CD4-positive, alpha-beta T cell treated with Interferon alpha-2 for 1 hour (primary cell): Measurements from ENCODE around the gene IGDCC3.
A peak's percentile ranks its signal among the peaks of the same experiment; 100 is the strongest.

Source experiments
- DNase-seq, 2 donors: peaks; one replicate each; pipeline ENCODE4 v3.0.0-alpha.2; 2020 to 2022

Gene IGDCC3

DNA sequence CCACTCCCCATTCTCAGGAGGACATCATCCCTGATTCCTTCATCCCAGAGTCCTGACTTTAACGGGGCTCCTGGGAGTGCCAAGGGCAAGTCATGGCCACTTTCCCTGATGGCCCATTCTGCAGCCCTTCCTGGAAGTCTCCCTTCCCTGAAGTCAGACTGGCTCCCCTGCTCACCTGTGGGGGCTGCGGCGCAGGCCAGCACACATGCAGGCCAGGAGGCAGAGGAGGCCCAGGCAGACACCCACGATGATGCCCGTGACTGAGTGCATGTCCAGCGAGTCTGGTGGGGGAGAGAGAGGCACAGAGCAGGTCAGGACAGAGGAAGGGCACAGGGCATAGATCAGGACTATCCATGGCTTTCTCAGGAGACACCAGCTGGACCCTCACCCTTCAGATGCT, 8.6 kb upstream of the IGDCC3 start:
- DNase-seq, result no peak

DNA sequence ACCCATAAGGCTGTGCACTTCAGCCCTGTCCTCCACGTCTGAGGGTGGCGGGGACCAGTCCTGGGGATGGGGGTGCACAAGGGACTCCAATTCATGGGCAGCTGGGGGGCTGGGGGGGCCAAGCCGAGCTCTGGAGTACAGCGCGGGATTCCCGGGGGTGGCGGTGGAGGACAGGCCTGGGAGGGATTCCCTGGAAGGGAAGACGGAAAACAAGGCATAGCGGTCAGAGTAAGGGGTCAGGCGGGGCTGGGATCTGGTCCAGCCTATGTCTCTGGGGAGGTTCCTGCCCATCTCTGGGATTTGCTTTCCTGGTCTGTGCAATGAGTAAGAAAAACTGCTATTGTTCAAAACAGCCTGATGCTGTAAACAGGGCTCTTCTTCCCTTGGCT, 8.1 kb upstream of the IGDCC3 start:
- DNase-seq, result no peak

DNA sequence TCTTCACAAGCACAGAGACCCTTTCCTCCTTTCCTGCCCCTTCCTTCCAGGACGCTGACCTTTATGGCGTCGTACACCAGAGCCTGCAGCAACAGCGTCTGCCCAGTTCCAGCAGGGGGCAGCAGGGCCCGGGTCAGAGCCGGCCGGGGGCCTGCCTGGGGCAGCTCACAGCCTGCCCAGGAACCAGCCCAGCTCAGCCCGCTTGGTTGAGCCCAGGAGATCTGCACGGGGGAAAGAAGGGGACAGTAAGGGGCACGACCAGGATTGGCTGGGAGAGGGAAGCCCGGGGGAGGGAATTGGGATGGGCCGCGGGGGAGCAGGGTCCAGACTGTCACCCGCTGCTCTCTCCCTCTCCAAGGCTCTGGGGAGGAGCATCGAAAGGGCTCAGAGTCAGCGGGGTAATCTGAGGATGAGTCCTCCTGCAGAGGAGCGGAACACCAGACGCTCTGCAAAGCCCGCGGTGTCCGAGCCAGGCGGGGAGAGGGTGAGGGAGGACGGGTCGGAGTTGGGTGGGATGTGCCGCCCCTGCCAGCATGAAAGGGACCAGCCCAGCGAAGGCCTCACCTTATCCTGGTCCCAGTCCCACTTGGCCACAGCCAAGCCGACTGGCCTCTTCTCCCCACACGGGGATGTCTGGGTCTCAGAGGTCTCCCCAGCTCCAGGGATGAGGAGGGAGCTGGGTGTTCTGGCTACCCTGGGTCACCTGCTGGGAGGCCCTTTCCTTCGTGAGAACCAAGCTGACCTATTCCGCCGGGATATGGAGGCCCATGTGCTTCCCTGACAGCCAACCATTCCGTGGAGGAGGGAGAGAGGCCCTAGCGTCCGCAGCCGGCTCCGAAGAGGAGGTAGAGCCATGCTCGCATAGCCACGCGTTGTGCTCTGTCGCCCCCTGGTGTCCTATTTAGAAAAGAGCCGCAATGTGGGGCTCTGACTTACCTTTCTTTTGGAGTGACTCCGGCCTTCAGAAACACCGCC, 7.4 kb upstream of the IGDCC3 start:
- peak; percentile 80 to 86 for DNase-seq

DNA sequence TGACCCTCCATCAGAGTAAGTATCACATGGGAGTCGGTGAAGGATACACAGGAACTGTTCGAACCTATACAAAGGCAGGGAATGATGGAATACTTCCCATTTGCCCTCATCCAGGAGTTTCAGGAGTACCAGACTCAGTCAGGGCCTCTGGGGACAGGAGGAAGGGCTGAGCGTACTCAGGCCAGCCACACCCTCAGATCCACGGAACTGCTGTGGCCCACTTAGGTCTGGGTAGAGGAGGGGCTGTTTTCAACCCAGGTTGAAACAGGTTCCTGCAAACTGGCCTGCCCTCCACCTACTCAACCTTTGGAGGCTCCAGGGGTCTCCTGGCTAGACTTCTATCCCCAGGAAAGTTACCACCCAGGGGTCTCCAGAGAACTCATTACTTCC, 6.7 kb upstream of the IGDCC3 start:
- no peak for DNase-seq

- DNase-seq, result no peak
These were observed 6.2 kb upstream of the IGDCC3 start for GRCh38 chr15:65383991-65384390.

GRCh38 chr15:65383456-65383855, 5.7 kb upstream of the IGDCC3 start:
- DNase-seq, result no peak

DNA sequence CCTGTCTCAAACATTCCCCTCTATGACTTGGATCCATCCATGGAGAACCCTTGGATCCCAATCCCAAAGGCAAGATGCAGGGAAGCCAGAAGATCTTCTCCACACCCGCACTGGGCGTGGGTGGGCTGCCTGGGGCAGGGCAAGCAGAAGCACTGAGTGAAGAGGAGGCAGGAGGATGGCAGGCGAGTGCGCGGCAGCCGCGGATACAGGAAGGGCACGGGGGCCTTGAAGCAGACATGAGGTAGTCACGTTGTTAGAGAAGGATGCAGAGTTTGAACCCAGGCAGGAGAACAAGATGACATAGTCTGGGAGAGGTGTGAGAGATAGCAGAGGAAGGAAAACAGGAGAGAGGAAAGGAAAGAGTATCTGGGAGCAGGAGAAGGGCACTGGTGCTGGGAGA, 5.1 kb upstream of the IGDCC3 start:
- no peak for DNase-seq

DNA sequence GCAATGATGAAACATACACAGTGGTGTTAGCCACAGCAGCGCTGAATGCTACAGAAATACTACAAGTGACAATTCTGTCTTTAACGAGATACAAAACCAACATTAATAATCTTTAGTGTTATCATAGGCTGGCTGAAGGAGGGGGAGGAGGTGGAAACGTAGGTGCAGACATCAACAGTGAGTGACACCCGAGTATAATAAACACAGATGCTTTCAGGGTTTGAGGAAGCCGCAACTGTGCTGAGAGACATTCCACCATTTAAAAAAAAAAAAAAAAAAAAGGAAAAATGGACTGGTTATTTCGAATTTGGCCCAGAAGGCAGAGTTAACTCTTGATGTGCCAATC, 4.3 kb upstream of the IGDCC3 start:
- DNase-seq, result no peak

- no peak for DNase-seq
These were observed 3.8 kb upstream of the IGDCC3 start for GRCh38 chr15:65381445-65382145.

DNA sequence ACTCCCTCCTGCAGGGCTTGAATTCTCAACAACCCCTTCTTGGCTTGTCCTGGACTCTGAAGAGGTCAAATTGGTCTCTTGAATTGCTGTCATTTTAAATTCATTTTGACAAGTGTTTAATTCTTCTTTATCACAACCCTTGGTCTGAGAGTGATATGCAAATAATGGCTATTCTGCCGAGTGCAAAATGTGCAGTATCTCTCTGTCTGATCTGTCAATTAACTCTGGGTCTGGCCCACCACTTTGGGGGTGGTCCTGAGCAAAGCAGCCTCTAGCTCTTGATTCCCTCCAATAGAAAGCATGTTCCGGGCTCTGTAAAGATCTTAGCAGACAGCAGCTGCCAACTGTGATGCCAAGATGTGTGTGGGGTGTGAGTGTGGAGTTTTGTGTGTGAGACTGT, 2.2 kb upstream of the IGDCC3 start:
- DNase-seq, result no peak

DNA sequence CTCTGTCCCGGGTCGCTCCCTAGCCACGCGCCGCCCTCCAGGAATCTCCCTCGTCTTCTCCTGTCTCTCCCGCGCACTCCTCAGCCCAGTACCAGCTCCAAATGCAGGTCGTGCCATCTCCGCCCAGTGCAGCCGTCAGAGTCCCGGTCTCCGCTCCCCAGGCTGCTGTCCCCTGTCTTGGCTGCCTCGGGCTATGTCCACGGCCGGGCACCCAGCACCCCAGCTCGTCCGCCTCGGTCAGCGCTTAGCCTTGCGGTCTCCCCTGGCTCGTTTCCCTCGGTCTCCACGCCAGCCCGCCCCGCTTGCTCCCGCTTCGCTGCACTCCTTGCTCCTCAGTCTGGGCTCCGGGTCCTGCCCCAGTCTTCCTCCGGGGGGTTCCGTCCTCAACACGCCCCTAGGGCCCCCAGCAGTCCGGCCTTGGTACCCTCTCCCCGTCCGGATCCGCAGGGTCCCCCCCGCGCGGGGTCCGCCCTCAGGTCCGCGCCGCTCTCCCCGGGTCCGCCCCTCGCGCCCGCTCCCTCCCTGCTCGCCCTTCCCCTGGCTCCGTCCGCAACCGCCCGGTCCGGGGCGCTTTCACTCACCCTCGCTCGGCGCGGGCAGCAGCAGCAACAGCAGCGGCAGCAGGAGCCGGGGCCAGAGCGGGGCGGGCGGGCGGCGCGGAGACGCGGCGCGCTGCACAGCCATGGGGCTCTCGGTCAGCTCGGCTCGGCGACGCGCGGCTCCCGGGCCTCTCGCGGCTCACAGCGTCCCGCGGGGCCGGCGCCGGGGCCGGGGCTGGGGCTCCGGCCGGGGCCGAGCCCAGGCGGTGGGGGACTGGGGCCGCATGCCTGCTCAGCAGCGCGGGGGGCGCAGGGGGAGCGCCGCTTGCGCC, 462 bp downstream of the IGDCC3 start:
- no peak for DNase-seq

- no peak for DNase-seq
These were observed 1.1 kb downstream of the IGDCC3 start for GRCh38 chr15:65376767-65377104.

DNA sequence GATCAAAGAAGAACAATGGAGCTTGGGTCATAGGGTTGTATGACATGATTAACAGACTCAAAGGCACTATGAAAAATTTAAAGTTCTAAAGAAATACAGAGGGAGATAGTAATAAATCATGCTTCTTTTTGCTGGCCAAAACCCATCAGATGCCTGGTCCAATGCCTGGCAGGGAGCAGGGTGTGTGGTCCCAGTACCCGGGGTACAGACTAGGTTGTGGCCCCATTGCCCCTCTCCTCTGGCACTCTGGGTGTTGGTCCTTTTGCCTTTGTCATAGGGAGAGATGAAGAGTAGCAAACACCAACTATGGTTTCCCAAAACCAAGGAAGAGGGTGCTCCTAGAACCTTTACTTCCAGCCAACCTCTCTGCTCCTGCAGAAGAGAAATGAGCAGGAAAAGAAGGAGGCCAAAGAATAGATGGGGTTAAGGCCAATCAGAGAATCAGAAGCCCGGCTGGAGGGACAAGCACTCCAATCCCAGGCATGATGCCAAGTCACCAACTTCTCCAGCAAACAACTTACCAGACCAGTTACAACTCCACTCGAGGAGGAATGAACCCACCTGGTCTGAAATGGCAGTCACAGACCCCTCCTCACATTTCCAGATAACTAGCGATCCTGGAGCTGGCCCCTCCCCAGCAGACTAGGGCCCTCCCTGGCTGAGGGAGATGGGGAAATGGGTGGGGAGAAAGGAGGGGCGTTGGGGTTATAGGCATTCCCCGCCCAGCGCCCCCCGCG, 1.8 kb downstream of the IGDCC3 start:
- DNase-seq, result no peak

GRCh38 chr15:65374821-65375401, 2.9 kb downstream of the IGDCC3 start:
- no peak for DNase-seq

GRCh38 chr15:65374334-65374733, 3.5 kb downstream of the IGDCC3 start:
- no peak for DNase-seq

GRCh38 chr15:65373163-65373651, 4.6 kb downstream of the IGDCC3 start:
- no peak for DNase-seq

GRCh38 chr15:65372787-65373067, 5.1 kb downstream of the IGDCC3 start:
- no peak for DNase-seq

GRCh38 chr15:65371976-65372786, 5.6 kb downstream of the IGDCC3 start:
- DNase-seq, result no peak

DNA sequence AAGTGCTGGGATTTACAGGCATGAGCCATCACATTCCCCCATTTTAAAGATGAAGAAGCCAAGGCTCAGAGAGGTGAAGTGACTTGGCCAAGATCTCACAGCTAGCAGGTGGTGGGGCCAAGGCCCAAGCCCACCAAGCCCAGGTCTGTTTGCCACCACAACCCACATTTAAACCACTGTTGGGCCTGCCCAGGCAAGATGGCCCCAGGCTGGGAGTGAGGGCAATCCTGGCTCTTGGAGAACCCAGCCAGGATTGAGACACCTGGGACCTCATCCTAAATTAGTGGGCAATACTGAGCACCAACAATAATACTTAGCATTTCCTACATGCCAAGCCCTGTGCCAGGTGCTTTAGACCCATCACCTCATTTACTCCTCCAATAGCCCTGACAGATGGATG, 6.9 kb downstream of the IGDCC3 start:
- no peak for DNase-seq

DNA sequence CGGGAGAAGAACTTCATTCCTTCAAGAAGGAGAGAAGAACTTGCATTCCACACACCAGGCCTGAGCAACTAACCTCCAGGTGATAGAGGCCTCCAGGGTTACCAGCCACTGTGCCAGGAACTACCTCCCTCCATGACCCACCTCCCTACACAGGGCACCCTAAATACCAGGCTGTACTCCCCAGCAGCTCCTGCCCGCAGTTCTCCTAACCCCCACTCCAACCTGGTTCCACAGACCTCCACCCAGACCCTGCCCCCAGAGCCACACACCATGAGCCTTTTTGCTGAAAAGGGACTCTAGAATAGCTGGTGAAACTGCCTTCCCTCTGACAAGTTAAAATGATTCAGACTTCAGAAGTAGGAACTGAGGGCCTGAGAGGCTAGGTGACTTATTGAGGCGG, 8.2 kb downstream of the IGDCC3 start:
- DNase-seq, result no peak

GRCh38 chr15:65369212-65369547, 8.6 kb downstream of the IGDCC3 start:
- no peak for DNase-seq
